ENCODE results near the gene NBEAL1.

- TF ChIP-seq POLR2A (IDR thresholded peaks at IDR 0.05), result no peak
- TF ChIP-seq, protein P1, sequence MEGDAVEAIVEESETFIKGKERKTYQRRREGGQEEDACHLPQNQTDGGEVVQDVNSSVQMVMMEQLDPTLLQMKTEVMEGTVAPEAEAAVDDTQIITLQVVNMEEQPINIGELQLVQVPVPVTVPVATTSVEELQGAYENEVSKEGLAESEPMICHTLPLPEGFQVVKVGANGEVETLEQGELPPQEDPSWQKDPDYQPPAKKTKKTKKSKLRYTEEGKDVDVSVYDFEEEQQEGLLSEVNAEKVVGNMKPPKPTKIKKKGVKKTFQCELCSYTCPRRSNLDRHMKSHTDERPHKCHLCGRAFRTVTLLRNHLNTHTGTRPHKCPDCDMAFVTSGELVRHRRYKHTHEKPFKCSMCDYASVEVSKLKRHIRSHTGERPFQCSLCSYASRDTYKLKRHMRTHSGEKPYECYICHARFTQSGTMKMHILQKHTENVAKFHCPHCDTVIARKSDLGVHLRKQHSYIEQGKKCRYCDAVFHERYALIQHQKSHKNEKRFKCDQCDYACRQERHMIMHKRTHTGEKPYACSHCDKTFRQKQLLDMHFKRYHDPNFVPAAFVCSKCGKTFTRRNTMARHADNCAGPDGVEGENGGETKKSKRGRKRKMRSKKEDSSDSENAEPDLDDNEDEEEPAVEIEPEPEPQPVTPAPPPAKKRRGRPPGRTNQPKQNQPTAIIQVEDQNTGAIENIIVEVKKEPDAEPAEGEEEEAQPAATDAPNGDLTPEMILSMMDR (IDR thresholded peaks at IDR 0.05), result no peak
These were observed 3.5 kb downstream of the NBEAL1 start for GRCh38 chr2:203018181-203018580.
